Stimulated activated CD8-positive, alpha-beta memory T cell treated with anti-CD3 and anti-CD28 coated beads, Interleukin-2, amount 100 ng/mL, for 48 hours (primary cell): ENCODE data around the gene TSPAN12.

Experiments
- DNase-seq, 2 donors: peaks; one replicate each; pipeline ENCODE4 v3.0.0-alpha.2; 2020; ENCODE audit warnings: low read depth in 2 of 2

The TSPAN12 gene

DNA sequence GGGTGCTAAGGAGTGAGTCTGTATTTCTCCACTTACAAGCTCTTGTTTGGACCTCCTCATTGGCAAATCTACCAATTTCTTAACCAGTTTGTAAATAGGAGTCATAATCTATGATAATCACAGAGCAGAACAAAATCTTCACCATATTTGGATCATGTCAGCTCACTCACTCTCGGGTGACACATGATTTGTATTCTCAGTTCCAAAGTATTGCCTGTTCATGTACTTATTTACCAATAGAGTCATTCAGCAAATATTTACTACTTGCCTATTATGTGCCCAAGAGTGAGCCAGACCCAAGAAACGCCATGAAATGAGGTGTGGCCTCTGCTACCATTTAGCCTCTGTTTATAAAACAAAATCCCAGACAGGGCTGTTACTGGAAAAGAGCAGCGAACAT, 114.8 kb downstream of the TSPAN12 start:
- DNase-seq: no peak

DNA sequence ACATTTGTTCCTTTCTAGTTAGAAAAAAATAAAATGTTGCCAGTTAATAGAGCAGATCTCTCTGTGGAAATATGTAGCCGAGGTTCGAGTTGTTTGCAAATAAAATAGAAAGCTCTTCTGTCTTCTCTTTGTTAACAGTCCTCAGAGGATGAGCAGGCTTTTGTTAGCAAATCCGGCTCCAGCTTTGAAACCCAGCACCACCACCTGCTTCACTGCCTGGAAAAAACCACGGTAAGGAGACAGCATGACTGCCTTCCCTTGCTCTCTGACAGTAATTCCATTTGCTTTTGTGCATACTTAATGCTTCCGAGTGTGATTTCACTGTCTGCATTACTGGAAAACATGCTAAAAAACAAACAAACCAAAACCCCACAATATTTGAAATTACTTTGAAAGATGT, 115.6 kb downstream of the TSPAN12 start:
- DNase-seq: no peak

DNA sequence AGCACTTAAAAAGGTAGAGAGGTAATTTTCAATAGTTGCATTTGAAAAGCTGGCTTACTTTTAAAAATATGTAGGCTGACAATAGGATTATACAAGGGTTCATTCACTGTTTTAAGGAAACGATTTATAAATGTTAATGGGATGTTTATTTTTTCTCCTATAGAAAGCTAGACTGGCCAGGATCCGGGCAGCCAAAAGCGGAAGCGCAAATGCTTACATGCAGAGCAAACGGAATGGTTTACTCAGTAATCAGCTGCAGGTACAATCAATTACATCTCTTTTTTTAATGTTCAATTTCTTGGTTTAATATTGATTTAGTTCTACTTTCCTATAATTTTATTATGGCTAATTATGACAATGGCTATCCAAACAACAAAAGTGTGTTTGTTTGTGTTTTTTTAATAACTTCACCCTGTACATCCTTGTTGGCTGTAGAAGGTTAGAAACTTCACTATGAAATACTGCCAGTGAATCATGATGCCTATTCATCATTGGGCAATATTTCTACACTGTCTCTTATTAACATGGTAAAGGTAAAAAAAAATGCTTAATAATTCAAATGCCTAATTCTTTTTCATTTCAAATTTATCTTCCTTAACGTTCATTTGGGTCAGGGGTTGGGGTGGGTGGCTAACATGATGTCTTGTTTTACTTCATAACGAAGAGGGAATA, 116.4 kb downstream of the TSPAN12 start:
- no peak for DNase-seq

DNA sequence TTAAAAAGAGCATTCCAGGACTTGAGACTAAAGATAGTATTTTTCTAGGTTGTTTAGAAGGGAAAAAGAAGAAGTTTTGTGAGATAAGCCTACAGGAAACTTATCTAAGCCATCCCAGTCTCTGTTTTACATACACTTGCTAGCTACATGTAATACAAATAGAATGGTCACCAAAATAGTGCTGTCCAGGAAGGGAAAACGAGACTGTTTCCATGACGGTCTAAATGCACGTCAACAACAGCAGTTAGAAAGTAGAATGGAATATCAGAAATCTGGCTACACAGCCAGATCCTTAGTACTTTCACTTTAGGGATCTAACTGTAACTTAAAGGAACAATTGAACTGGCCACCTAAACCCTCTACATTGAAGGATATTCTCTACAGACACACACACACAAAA, 117.6 kb downstream of the TSPAN12 start:
- no peak for DNase-seq

DNA sequence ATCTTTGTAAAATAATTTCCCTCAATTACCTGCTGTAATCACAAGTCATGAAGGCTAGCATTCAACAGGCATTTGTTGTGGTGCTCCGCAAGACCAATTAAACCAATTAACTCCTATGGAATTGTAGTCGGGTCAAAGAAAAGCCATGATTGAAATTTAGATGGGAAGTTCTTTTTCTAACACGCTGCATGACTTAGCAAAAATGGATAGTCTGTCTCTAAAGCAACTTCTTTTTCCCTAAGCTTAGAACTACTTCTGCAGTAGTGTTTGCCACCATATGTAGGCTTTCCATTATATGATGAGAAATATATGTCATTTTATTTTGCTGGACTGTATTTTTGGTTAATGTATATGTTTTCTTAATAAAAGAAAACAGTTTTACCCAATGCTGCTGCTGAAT, 119.1 kb downstream of the TSPAN12 start:
- DNase-seq: no peak
